ENCODE data around the gene U2SURP. TPM values are rescaled to one million over a fixed set of nuclear protein-coding genes. Genes with fewer than 3 reads are reported as not detected.
A peak's percentile ranks its signal among the peaks of the same experiment; 100 is the strongest.

Gene U2SURP
- total RNA-seq, 1 donor from 2014 or later = 106 TPM

- Histone ChIP-seq H3K9me3 (ENCODE audit: insufficient read depth, low read depth, low read length) (peaks cover 7% of the 10 kb centered on the region), H3K4me1 (ENCODE audit: insufficient read depth, low read length) (peaks cover 6% of the 10 kb centered on the region), H3K36me3 (ENCODE audit: insufficient read depth, low read length) (no peaks in the 10 kb centered on the region), H3K27me3 (ENCODE audit: insufficient read depth, low read length) (peaks cover 10% of the 10 kb centered on the region), H4K20me1 (ENCODE audit: insufficient read depth, low read length) (no peaks in the 10 kb centered on the region), H3K27ac (ENCODE audit: low read depth, low read length) (no peak within 1 kb of the TSS), H3K4me3 (ENCODE audit: insufficient read depth, low read depth, low read length) (peak within 1 kb of the TSS; percentile 60), H2AFZ (ENCODE audit: low read depth, low read length) (peak within 1 kb of the TSS; percentile 94), H3K4me2 (ENCODE audit: low read length) (peak within 1 kb of the TSS; percentile 95), H3K9ac (ENCODE audit: low read length) (peak within 1 kb of the TSS; percentile 60), H3K79me2 (ENCODE audit: insufficient read depth, low read length) (no peaks in the 10 kb centered on the region)
- Mint-ChIP-seq H3K27me3 (ENCODE audit: low read depth, unreplicated experiment) (peaks cover 23% of the 10 kb centered on the region), H3K27ac (ENCODE audit: unreplicated experiment) (peak within 1 kb of the TSS; percentile 80), H3K4me1 (ENCODE audit: low read depth, unreplicated experiment) (peaks cover 7% of the 10 kb centered on the region), H3K4me3 (ENCODE audit: unreplicated experiment) (peak within 1 kb of the TSS; percentile 87), H3K36me3 (ENCODE audit: low read depth, unreplicated experiment) (peaks cover 2% of the 10 kb centered on the region), H3K9me3 (ENCODE audit: unreplicated experiment) (peaks cover 3% of the 10 kb centered on the region)
- no peak for FAIRE-seq
- DNase-seq (ENCODE audit: low read depth) = peak; percentile 28
- TF ChIP-seq EZH2 (IDR thresholded peaks at IDR 0.05; ENCODE audit: insufficient read depth, low read length) (no peak), CTCF (IDR thresholded peaks at IDR 0.05; ENCODE audit: insufficient read depth, low read depth, low read length) (no peak)
These were observed 37.6 kb upstream of the U2SURP start, which contains the start of gene PAQR9 for GRCh38 chr3:142963516-142964448. Gene PAQR9 (minus strand): TSS chr3:142963674. CDS start chr3:142963336, 338 bp downstream.

- H3K4me3 Mint-ChIP-seq (ENCODE audit: unreplicated experiment) = no peak overlapping the region
- H3K27ac ChIP-seq (ENCODE audit: low read depth, low read length) = no peak overlapping the region
These were observed 35.8 kb upstream of the U2SURP start for GRCh38 chr3:142965581-142965980.

More at GRCh38 chr3:142965581-142965980, 35.8 kb upstream of the U2SURP start:
- peaks cover 10% of the 10 kb centered on the region for H3K27me3 ChIP-seq (ENCODE audit: insufficient read depth, low read length)
- H4K20me1 ChIP-seq (ENCODE audit: insufficient read depth, low read length) = no peaks in the 10 kb centered on the region
- peaks cover 4% of the 10 kb centered on the region for H3K4me1 ChIP-seq (ENCODE audit: insufficient read depth, low read length)
- H2AFZ ChIP-seq (ENCODE audit: low read depth, low read length) = no peak overlapping the region
- no peak for TF ChIP-seq EZH2 (IDR thresholded peaks at IDR 0.05; ENCODE audit: insufficient read depth, low read length)
- no peak for TF ChIP-seq CTCF (IDR thresholded peaks at IDR 0.05; ENCODE audit: insufficient read depth, low read depth, low read length)
- Mint-ChIP-seq H3K4me1 (ENCODE audit: low read depth, unreplicated experiment) (peaks cover 6% of the 10 kb centered on the region), H3K9me3 (ENCODE audit: unreplicated experiment) (peaks cover 3% of the 10 kb centered on the region), H3K27me3 (ENCODE audit: low read depth, unreplicated experiment) (peaks cover 23% of the 10 kb centered on the region), H3K27ac (ENCODE audit: unreplicated experiment) (no peak overlapping the region), H3K36me3 (ENCODE audit: low read depth, unreplicated experiment) (peaks cover 2% of the 10 kb centered on the region)
- no peak for FAIRE-seq
- no peak overlapping the region for H3K4me3 ChIP-seq (ENCODE audit: insufficient read depth, low read depth, low read length)
- no peak overlapping the region for H3K9ac ChIP-seq (ENCODE audit: low read length)
- H3K36me3 ChIP-seq (ENCODE audit: insufficient read depth, low read length) = no peaks in the 10 kb centered on the region
- H3K79me2 ChIP-seq (ENCODE audit: insufficient read depth, low read length) = no peaks in the 10 kb centered on the region
- no peak overlapping the region for H3K4me2 ChIP-seq (ENCODE audit: low read length)
- peaks cover 7% of the 10 kb centered on the region for H3K9me3 ChIP-seq (ENCODE audit: insufficient read depth, low read depth, low read length)
- no peak for DNase-seq (ENCODE audit: low read depth)

Data from astrocyte (in vitro differentiated cells and primary cell).